WTC11 (cell line): ENCODE measurements around the gene PALMD. TPM values are rescaled to one million over a fixed set of nuclear protein-coding genes. Genes with fewer than 3 reads are reported as not detected.

Source experiments
- ATAC-seq: fragments of 200-7000 bp; cut with Tn5 transposase; 2 replicates; pipeline ENCODE4 v1.10.0; 2021; ENCODE audit warnings: mild to moderate bottlenecking, moderate library complexity
- CTCF ChIA-PET: fragments of 300-600 bp; sonication (Branson Sonifier 250); formaldehyde crosslinking; loops from one replicate; lab custom pipeline; 2021; ENCODE audit warnings: antibody characterized with exemption; lab: Charles Lee
- POLR2A ChIA-PET: fragments of 350-600 bp; sonication (Branson Sonifier 250); formaldehyde crosslinking; loops from one replicate; lab custom pipeline; 2021; ENCODE audit warnings: antibody characterized with exemption; lab: Charles Lee
- DNase-seq: peaks from one replicate; pipeline ENCODE4 v3.0.0; 2021; ENCODE audit warnings: low spot score
- H3K27ac Mint-ChIP-seq: 2 replicates; pipeline ENCODE4 v1.8.0; 2021; ENCODE audit warnings: mixed read lengths
- H3K27me3 Mint-ChIP-seq: 2 replicates; pipeline ENCODE4 v1.8.0; 2021; ENCODE audit warnings: low read depth, mild to moderate bottlenecking, moderate library complexity, mixed read lengths
- H3K36me3 Mint-ChIP-seq: 2 replicates; pipeline ENCODE4 v1.8.0; 2021; ENCODE audit warnings: mixed read lengths
- H3K4me1 Mint-ChIP-seq: 2 replicates; pipeline ENCODE4 v1.8.0; 2022; ENCODE audit warnings: mixed read lengths
- H3K4me3 Mint-ChIP-seq: 2 replicates; pipeline ENCODE4 v1.8.0; 2021; ENCODE audit warnings: mild to moderate bottlenecking, moderate library complexity, mixed read lengths
- H3K9me3 Mint-ChIP-seq: 2 replicates; pipeline ENCODE4 v1.8.0; 2021; ENCODE audit warnings: mixed read lengths
- AFF4 ChIP-seq: sonication (generic); formaldehyde crosslinking; IDR thresholded peaks from 2 replicates; pipeline ENCODE4 v1.8.1; 2023; ENCODE audit warnings: mild to moderate bottlenecking, missing genetic modification reagents, borderline replicate concordance
- ATF1 ChIP-seq: sonication (generic); formaldehyde crosslinking; IDR thresholded peaks from 2 replicates; pipeline ENCODE4 v1.8.1; 2023; ENCODE audit warnings: mild to moderate bottlenecking, moderate library complexity, missing genetic modification reagents
- CDX4 ChIP-seq: fragments of 250-450 bp; sonication (Bioruptor Pico); IDR thresholded peaks from 2 replicates; pipeline ENCODE4 v1.9.0; 2021; ENCODE audit warnings: moderate library complexity, mild to moderate bottlenecking, inconsistent platforms, borderline replicate concordance
- CREB1 ChIP-seq: sonication (generic); formaldehyde crosslinking; IDR thresholded peaks from 2 replicates; pipeline ENCODE4 v1.8.0; 2023; ENCODE audit warnings: mild to moderate bottlenecking, missing genetic modification reagents
- E2F5 ChIP-seq: sonication (generic); formaldehyde crosslinking; IDR thresholded peaks from 2 replicates; pipeline ENCODE4 v1.8.1; 2022; ENCODE audit warnings: mild to moderate bottlenecking, moderate library complexity, missing genetic modification reagents
- ESRRA ChIP-seq: sonication (generic); formaldehyde crosslinking; IDR thresholded peaks from 2 replicates; pipeline ENCODE4 v1.8.1; 2022; ENCODE audit warnings: mild to moderate bottlenecking, missing genetic modification reagents, borderline replicate concordance
- ETV6 ChIP-seq: sonication (generic); formaldehyde crosslinking; IDR thresholded peaks from 2 replicates; pipeline ENCODE4 v1.8.1; 2022; ENCODE audit warnings: mild to moderate bottlenecking, missing genetic modification reagents
- HMGA2 ChIP-seq: fragments of 250-450 bp; sonication (Bioruptor Pico); IDR thresholded peaks from 2 replicates; pipeline ENCODE4 v1.4.0; 2021; ENCODE audit warnings: mild to moderate bottlenecking, moderate library complexity
- IRF2 ChIP-seq: sonication (generic); formaldehyde crosslinking; IDR thresholded peaks from 2 replicates; pipeline ENCODE4 v1.8.0; 2022; ENCODE audit warnings: low read depth, missing genetic modification reagents, borderline replicate concordance
- NR1H2 ChIP-seq: sonication (generic); formaldehyde crosslinking; IDR thresholded peaks from 2 replicates; pipeline ENCODE4 v1.9.0; 2021; ENCODE audit warnings: mild to moderate bottlenecking, moderate library complexity, missing genetic modification reagents
- RORB ChIP-seq: fragments of 250-450 bp; sonication (Bioruptor Pico); IDR thresholded peaks from 2 replicates; pipeline ENCODE4 v1.9.0; 2021; ENCODE audit warnings: mild to moderate bottlenecking
- TP53 ChIP-seq: sonication (generic); formaldehyde crosslinking; IDR thresholded peaks from 2 replicates; pipeline ENCODE4 v1.8.1; 2023; ENCODE audit warnings: mild to moderate bottlenecking, missing genetic modification reagents
- ZNF232 ChIP-seq: sonication (generic); formaldehyde crosslinking; IDR thresholded peaks from 2 replicates; pipeline ENCODE4 v1.8.0; 2022; ENCODE audit warnings: mild to moderate bottlenecking, missing genetic modification reagents
- ZNF281 ChIP-seq: sonication (generic); formaldehyde crosslinking; IDR thresholded peaks from 2 replicates; pipeline ENCODE4 v1.8.0; 2023; ENCODE audit warnings: mild to moderate bottlenecking, missing genetic modification reagents
- ZNF416 ChIP-seq: fragments of 250-450 bp; sonication (Bioruptor Pico); IDR thresholded peaks from 2 replicates; pipeline ENCODE4 v1.9.0; 2021; ENCODE audit warnings: mild to moderate bottlenecking, inconsistent platforms
- ZNF423 ChIP-seq: fragments of 250-450 bp; sonication (Bioruptor Pico); IDR thresholded peaks from 2 replicates; pipeline ENCODE4 v2.1.2; 2022; ENCODE audit warnings: mild to moderate bottlenecking, moderate library complexity
- total RNA-seq: library from RNA; stranded (reverse); gene quantifications from 3 replicates; pipeline ENCODE4 v1.2.3, GENCODE V29; 2021
- TF ChIP-seq, protein P1 (sequence below): sonication (generic); formaldehyde crosslinking; conservative IDR thresholded peaks from 2 replicates; pipeline ENCODE4 v1.8.1; 2023; ENCODE audit warnings: mild to moderate bottlenecking, low read depth, missing genetic modification reagents, moderate library complexity
- TF ChIP-seq, protein P2 (sequence below): sonication (generic); formaldehyde crosslinking; IDR thresholded peaks from 2 replicates; pipeline ENCODE4 v1.8.0; 2022; ENCODE audit warnings: missing genetic modification reagents

Gene PALMD
- total RNA-seq, 1 experiment from 2014 or later: 0.07 TPM

DNA sequence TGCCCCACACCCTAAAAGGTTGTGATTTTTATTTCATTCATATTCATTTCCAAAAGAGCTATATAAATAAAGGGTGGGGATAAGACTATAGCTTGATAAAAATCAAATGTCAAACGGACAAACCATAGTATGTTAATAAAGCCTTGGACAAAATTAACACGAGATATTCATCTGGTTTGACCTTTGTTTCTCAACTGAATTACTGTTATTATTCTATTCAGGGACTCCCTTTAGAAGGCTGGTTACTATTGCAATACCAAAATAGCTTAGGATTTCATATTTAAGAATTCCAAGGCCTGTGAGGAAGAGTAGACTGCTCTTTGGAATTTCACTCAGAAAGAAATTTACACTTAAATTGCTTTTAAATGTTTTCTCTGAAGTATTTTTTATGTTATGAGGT is 10.2 kb upstream of the PALMD start:
- no peaks in the 10 kb centered on the region for H3K36me3 Mint-ChIP-seq
- H3K9me3 Mint-ChIP-seq: no peaks in the 10 kb centered on the region
- POLR2A ChIA-PET: no interaction called here
- DNase-seq (no peak), ATAC-seq (no peak)
- H3K27me3 Mint-ChIP-seq: no peaks in the 10 kb centered on the region
- H3K4me3 Mint-ChIP-seq: no peak overlapping the region
- CTCF ChIA-PET: interaction anchor here (0.7 to 1.6 kb wide), 2 partner anchors 10 to 97 kb away, joined by 4 read pairs; partner anchors contain the start of gene PALMD
- no peak overlapping the region for H3K27ac Mint-ChIP-seq
- H3K4me1 Mint-ChIP-seq: peaks cover 11% of the 10 kb centered on the region
- TF ChIP-seq E2F5 (no peak), ZNF281 (no peak), CREB1 (CRISPR knock-in tag) (no peak), AFF4 (CRISPR knock-in tag) (no peak), ZNF423 (CRISPR knock-in tag) (no peak), IRF2 (CRISPR knock-in tag) (no peak), ZNF232 (no peak), ZNF416 (CRISPR knock-in tag) (no peak), ESRRA (no peak), NR1H2 (CRISPR knock-in tag) (no peak), CDX4 (no peak)
- TF ChIP-seq, protein P1, sequence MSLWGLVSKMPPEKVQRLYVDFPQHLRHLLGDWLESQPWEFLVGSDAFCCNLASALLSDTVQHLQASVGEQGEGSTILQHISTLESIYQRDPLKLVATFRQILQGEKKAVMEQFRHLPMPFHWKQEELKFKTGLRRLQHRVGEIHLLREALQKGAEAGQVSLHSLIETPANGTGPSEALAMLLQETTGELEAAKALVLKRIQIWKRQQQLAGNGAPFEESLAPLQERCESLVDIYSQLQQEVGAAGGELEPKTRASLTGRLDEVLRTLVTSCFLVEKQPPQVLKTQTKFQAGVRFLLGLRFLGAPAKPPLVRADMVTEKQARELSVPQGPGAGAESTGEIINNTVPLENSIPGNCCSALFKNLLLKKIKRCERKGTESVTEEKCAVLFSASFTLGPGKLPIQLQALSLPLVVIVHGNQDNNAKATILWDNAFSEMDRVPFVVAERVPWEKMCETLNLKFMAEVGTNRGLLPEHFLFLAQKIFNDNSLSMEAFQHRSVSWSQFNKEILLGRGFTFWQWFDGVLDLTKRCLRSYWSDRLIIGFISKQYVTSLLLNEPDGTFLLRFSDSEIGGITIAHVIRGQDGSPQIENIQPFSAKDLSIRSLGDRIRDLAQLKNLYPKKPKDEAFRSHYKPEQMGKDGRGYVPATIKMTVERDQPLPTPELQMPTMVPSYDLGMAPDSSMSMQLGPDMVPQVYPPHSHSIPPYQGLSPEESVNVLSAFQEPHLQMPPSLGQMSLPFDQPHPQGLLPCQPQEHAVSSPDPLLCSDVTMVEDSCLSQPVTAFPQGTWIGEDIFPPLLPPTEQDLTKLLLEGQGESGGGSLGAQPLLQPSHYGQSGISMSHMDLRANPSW (CRISPR knock-in tag): no peak

DNA sequence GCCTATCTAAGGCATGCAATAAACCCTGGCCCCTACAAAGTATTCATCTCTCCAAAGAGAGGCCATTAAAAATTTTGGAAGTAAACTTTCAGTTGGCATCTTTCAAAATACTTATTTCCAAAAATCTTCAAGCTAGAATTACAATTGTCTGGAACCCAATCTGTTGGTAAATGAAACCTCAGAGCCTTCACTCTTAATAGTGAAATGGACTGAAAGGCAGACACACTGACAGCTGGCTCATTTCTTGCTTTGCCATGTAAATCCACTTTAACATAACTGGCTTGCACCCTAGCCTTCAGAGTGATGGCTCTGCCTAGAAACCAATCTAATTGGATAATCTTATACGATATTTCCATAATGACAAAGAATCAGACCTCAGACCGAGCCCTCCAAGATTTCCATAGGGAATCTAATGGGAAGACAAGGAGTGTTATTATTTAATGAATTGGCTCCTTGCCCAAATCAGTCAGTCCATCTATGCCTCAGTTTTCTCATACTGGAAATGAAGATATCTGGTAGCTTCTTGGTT is 9.2 kb upstream of the PALMD start:
- ChIA-PET POLR2A (no interaction called here), CTCF (no interaction called here)
- DNase-seq (no peak), ATAC-seq (no peak)
- H3K9me3 Mint-ChIP-seq: no peaks in the 10 kb centered on the region
- no peak overlapping the region for H3K4me3 Mint-ChIP-seq
- peaks cover 11% of the 10 kb centered on the region for H3K4me1 Mint-ChIP-seq
- no peak overlapping the region for H3K27ac Mint-ChIP-seq
- no peaks in the 10 kb centered on the region for H3K36me3 Mint-ChIP-seq
- TF ChIP-seq ATF1 (CRISPR knock-in tag) (no peak), RORB (CRISPR knock-in tag) (no peak), HMGA2 (no peak), TP53 (CRISPR knock-in tag) (no peak), ETV6 (CRISPR knock-in tag) (no peak)
- TF ChIP-seq, protein P2, sequence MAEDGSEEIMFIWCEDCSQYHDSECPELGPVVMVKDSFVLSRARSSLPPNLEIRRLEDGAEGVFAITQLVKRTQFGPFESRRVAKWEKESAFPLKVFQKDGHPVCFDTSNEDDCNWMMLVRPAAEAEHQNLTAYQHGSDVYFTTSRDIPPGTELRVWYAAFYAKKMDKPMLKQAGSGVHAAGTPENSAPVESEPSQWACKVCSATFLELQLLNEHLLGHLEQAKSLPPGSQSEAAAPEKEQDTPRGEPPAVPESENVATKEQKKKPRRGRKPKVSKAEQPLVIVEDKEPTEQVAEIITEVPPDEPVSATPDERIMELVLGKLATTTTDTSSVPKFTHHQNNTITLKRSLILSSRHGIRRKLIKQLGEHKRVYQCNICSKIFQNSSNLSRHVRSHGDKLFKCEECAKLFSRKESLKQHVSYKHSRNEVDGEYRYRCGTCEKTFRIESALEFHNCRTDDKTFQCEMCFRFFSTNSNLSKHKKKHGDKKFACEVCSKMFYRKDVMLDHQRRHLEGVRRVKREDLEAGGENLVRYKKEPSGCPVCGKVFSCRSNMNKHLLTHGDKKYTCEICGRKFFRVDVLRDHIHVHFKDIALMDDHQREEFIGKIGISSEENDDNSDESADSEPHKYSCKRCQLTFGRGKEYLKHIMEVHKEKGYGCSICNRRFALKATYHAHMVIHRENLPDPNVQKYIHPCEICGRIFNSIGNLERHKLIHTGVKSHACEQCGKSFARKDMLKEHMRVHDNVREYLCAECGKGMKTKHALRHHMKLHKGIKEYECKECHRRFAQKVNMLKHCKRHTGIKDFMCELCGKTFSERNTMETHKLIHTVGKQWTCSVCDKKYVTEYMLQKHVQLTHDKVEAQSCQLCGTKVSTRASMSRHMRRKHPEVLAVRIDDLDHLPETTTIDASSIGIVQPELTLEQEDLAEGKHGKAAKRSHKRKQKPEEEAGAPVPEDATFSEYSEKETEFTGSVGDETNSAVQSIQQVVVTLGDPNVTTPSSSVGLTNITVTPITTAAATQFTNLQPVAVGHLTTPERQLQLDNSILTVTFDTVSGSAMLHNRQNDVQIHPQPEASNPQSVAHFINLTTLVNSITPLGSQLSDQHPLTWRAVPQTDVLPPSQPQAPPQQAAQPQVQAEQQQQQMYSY (CRISPR knock-in tag): no peak
- TF ChIP-seq, protein P1 (CRISPR knock-in tag): no peak
- no peaks in the 10 kb centered on the region for H3K27me3 Mint-ChIP-seq
